SU-DHL-6 (cell line): ENCODE data around the gene RPA3.

Experiments
- H2AFZ ChIP-seq: fragments of 200-600 bp; sonication (generic); 2 replicates; pipeline ENCODE4 v1.6.1; 2014; ENCODE audit warnings: low read depth, mild to moderate bottlenecking, moderate library complexity, mixed read lengths, antibody characterized with exemption, low read length; ENCODE audit not compliant: severe bottlenecking
- H3F3A ChIP-seq: fragments of 200-600 bp; shearing (Covaris generic); 2 replicates; pipeline ENCODE4 v1.6.0; 2016; ENCODE audit warnings: antibody characterized with exemption, mild to moderate bottlenecking; ENCODE audit not compliant: insufficient read depth
- H3K27ac ChIP-seq: fragments of 200-600 bp; sonication (generic); 2 replicates; pipeline ENCODE4 v1.5.1; 2016; ENCODE audit warnings: low read depth, mild to moderate bottlenecking, low read length, moderate library complexity, mixed read lengths
- H3K27me3 ChIP-seq: fragments of 200-600 bp; sonication (generic), shearing (Covaris generic); 2 replicates; pipeline ENCODE4 v1.6.0; 2014; ENCODE audit warnings: mild to moderate bottlenecking, low read length
- H3K36me3 ChIP-seq: fragments of 200-600 bp; sonication (generic); 2 replicates; pipeline ENCODE4 v1.6.1; 2014; ENCODE audit warnings: mild to moderate bottlenecking, low read length, mixed read lengths
- H3K4me2 ChIP-seq: fragments of 300-600, 200-600 bp; shearing (Covaris generic), sonication (generic); 2 replicates; pipeline ENCODE4 v1.6.0; 2014; ENCODE audit warnings: low read length, low read depth, mild to moderate bottlenecking; ENCODE audit not compliant: poor library complexity, severe bottlenecking
- H3K4me3 ChIP-seq: fragments of 200-600 bp; sonication (generic); 2 replicates; pipeline ENCODE4 v1.5.1; 2014; ENCODE audit warnings: antibody characterized with exemption, low read length, mild to moderate bottlenecking, mixed read lengths; ENCODE audit not compliant: insufficient read depth, poor library complexity, severe bottlenecking
- H3K79me2 ChIP-seq: fragments of 200-600 bp; sonication (generic); 2 replicates; pipeline ENCODE4 v1.6.1; 2014; ENCODE audit warnings: mild to moderate bottlenecking, low read length, moderate library complexity; ENCODE audit not compliant: insufficient read depth
- H3K9ac ChIP-seq: fragments of 200-600 bp; sonication (generic); 2 replicates; pipeline ENCODE4 v1.7.0; 2014; ENCODE audit warnings: mild to moderate bottlenecking, low read length
- H3K9me2 ChIP-seq: fragments of 200-600 bp; sonication (generic); replicated peaks from 2 replicates; pipeline ENCODE4 v1.6.1; 2014; ENCODE audit warnings: low read length; ENCODE audit not compliant: insufficient read depth
- H3K9me3 ChIP-seq: fragments of 200-600 bp; sonication (generic); 2 replicates; pipeline ENCODE4 v1.6.1; 2014; ENCODE audit warnings: low read length, mixed read lengths; ENCODE audit not compliant: insufficient read depth
- H4K20me1 ChIP-seq: fragments of 200-600 bp; sonication (generic); 2 replicates; pipeline ENCODE4 v1.6.1; 2014; ENCODE audit warnings: low read depth, mild to moderate bottlenecking, antibody characterized with exemption, low read length, moderate library complexity, mixed read lengths
- EZH2phosphoT487 ChIP-seq: fragments of 200-600 bp; sonication (generic), shearing (Covaris generic); conservative IDR thresholded peaks from 2 replicates; pipeline ENCODE4 v1.6.1; 2018; ENCODE audit warnings: mild to moderate bottlenecking, antibody characterized with exemption, low read length, moderate library complexity, mixed read lengths
- TF ChIP-seq, protein P1 (sequence below): fragments of 200-600 bp; sonication (generic); IDR thresholded peaks from one replicate; pipeline ENCODE4 v1.5.1; 2017; ENCODE audit warnings: antibody characterized with exemption, mild to moderate bottlenecking, low read length, moderate library complexity; ENCODE audit not compliant: insufficient read depth, poor library complexity, severe bottlenecking

The RPA3 gene

DNA sequence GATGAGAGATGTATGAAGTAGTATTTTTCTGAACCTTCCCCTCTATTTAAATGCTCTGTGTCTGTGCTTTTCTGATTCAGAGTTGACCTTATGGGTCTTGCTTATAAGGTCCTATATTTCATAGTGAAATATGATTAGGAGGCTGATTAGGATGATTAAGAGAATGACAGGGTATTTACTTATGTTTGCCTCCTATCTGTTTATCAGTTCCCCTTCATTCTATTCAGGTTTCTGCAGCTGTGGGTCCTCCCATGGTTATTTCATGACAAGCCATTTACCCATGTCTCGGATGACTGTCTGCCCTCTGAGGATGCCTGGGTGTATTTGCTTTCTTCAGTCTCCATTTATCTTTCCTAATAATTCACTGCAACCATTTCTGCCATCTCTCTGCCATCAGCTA lies 16.9 kb downstream of the RPA3 start:
- Histone ChIP-seq H3K9me3 (no peaks in the 10 kb centered on the region), H3K4me3 (no peak overlapping the region), H3K27me3 (no peaks in the 10 kb centered on the region), H3K9ac (no peak overlapping the region), H3K27ac (no peak overlapping the region), H3K9me2 (no peaks in the 10 kb centered on the region), H3F3A (no peaks in the 10 kb centered on the region), H4K20me1 (0 out of 2 replicates have a peak, but pooled peaks cover 4% of the 10 kb centered on the region), H3K4me2 (no peak overlapping the region), H2AFZ (no peak overlapping the region), H3K79me2 (no peaks in the 10 kb centered on the region), H3K36me3 (no peaks in the 10 kb centered on the region)
- TF ChIP-seq, protein P1, sequence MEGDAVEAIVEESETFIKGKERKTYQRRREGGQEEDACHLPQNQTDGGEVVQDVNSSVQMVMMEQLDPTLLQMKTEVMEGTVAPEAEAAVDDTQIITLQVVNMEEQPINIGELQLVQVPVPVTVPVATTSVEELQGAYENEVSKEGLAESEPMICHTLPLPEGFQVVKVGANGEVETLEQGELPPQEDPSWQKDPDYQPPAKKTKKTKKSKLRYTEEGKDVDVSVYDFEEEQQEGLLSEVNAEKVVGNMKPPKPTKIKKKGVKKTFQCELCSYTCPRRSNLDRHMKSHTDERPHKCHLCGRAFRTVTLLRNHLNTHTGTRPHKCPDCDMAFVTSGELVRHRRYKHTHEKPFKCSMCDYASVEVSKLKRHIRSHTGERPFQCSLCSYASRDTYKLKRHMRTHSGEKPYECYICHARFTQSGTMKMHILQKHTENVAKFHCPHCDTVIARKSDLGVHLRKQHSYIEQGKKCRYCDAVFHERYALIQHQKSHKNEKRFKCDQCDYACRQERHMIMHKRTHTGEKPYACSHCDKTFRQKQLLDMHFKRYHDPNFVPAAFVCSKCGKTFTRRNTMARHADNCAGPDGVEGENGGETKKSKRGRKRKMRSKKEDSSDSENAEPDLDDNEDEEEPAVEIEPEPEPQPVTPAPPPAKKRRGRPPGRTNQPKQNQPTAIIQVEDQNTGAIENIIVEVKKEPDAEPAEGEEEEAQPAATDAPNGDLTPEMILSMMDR = no peak
- TF ChIP-seq EZH2phosphoT487 = no peak

DNA sequence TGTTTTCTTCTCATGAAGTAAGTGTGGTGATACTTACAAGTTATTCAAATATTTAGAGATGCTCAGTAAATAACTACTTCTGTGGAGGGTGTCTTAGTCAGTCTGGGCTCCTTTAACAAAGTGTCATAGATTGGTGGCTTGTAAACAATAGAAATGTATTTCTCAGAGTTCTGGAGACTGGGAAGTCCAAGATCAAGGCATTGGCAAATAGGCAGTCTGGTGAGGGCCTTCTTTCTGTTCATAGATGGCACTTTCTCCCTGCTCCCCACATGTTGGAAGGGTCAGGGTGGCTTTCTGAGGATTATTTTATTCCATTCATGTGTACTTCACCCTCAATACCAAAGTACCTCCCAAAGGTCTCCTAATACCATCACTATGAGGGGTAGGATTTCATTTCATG lies 18.4 kb downstream of the RPA3 start:
- no peak overlapping the region for H2AFZ ChIP-seq
- H3K9me3 ChIP-seq = no peaks in the 10 kb centered on the region
- no peaks in the 10 kb centered on the region for H3K27me3 ChIP-seq
- H3K4me3 ChIP-seq = no peak overlapping the region
- no peak for TF ChIP-seq EZH2phosphoT487
- TF ChIP-seq, protein P1 = no peak
- H4K20me1 ChIP-seq = 0 out of 2 replicates have a peak, but pooled peaks cover 3% of the 10 kb centered on the region
- no peak overlapping the region for H3K27ac ChIP-seq
- no peak overlapping the region for H3K4me2 ChIP-seq
- no peaks in the 10 kb centered on the region for H3K36me3 ChIP-seq
- H3K9ac ChIP-seq = no peak overlapping the region
- H3K9me2 ChIP-seq = no peaks in the 10 kb centered on the region
- H3F3A ChIP-seq = no peaks in the 10 kb centered on the region
- H3K79me2 ChIP-seq = no peaks in the 10 kb centered on the region

- no peaks in the 10 kb centered on the region for H3K9me2 ChIP-seq
- H3K79me2 ChIP-seq = no peaks in the 10 kb centered on the region
- no peak for TF ChIP-seq EZH2phosphoT487
- TF ChIP-seq, protein P1 = no peak
- H3K9ac ChIP-seq = no peak overlapping the region
- H3F3A ChIP-seq = no peaks in the 10 kb centered on the region
- H2AFZ ChIP-seq = no peak overlapping the region
- H3K4me2 ChIP-seq = no peak overlapping the region
- H3K4me3 ChIP-seq = no peak overlapping the region
- no peaks in the 10 kb centered on the region for H3K36me3 ChIP-seq
- H3K27ac ChIP-seq = no peak overlapping the region
- no peaks in the 10 kb centered on the region for H4K20me1 ChIP-seq
- H3K9me3 ChIP-seq = no peaks in the 10 kb centered on the region
- H3K27me3 ChIP-seq = no peaks in the 10 kb centered on the region
Observed at GRCh38 chr7:7699380-7699779, 19.0 kb downstream of the RPA3 start.

- no peaks in the 10 kb centered on the region for H3K79me2 ChIP-seq
- no peaks in the 10 kb centered on the region for H3K9me2 ChIP-seq
- no peaks in the 10 kb centered on the region for H3K36me3 ChIP-seq
- no peak overlapping the region for H3K4me3 ChIP-seq
- H3K9me3 ChIP-seq = no peaks in the 10 kb centered on the region
- H3K27ac ChIP-seq = no peak overlapping the region
- H4K20me1 ChIP-seq = no peaks in the 10 kb centered on the region
- no peaks in the 10 kb centered on the region for H3K27me3 ChIP-seq
- TF ChIP-seq, protein P1 = no peak
- no peak for TF ChIP-seq EZH2phosphoT487
- H3K9ac ChIP-seq = no peak overlapping the region
- H3K4me2 ChIP-seq = no peak overlapping the region
- H2AFZ ChIP-seq = no peak overlapping the region
- no peaks in the 10 kb centered on the region for H3F3A ChIP-seq
Observed at GRCh38 chr7:7698930-7699329, 19.5 kb downstream of the RPA3 start.
